NCI-H187 treated with DMSO at 0.1 percent for 48 hours (cell line): ENCODE measurements around the gene SLC39A2.
"Not testable (repeated sequence)": the region's sequence is repeated elsewhere in the genome, so short reads cannot be mapped to it uniquely, and the experiment has no call there.

Experiments
- DNase-seq: peaks from one replicate; lab custom pipeline; 2025; lab: John Stamatoyannopoulos, UW

The SLC39A2 gene, protein sequence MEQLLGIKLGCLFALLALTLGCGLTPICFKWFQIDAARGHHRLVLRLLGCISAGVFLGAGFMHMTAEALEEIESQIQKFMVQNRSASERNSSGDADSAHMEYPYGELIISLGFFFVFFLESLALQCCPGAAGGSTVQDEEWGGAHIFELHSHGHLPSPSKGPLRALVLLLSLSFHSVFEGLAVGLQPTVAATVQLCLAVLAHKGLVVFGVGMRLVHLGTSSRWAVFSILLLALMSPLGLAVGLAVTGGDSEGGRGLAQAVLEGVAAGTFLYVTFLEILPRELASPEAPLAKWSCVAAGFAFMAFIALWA

GRCh38 chr14:20998674-20999366, at the start of gene SLC39A2:
TSS of gene SLC39A2 (plus strand) at chr14:20999293. CDS start at chr14:20999447, 154 bp downstream.
- DNase-seq, result no peak

- DNase-seq, result not testable (repeated sequence)
Measured at GRCh38 chr14:20954736-20955537, 44.2 kb upstream of the SLC39A2 start, which contains the start of gene RNASE2. TSS of gene RNASE2 (plus strand) at chr14:20955487. CDS start at chr14:20955772, 285 bp downstream.

DNA sequence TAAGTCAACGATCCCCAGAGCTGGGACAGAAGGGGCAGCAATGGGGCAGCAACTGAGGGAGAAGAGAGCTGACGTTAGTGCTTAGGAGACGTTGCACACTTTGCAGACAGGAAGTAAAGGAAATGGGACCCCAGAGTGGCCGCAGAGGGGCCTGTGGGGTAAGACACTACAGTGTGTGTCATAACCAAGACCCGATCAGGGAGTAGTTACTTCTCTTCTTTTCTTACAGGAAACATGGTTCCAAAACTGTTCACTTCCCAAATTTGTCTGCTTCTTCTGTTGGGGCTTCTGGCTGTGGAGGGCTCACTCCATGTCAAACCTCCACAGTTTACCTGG, 43.6 kb upstream of the SLC39A2 start:
- not testable (repeated sequence) for DNase-seq

- no peak for DNase-seq
Measured at GRCh38 chr14:20956376-20956976, 42.6 kb upstream of the SLC39A2 start.

DNA sequence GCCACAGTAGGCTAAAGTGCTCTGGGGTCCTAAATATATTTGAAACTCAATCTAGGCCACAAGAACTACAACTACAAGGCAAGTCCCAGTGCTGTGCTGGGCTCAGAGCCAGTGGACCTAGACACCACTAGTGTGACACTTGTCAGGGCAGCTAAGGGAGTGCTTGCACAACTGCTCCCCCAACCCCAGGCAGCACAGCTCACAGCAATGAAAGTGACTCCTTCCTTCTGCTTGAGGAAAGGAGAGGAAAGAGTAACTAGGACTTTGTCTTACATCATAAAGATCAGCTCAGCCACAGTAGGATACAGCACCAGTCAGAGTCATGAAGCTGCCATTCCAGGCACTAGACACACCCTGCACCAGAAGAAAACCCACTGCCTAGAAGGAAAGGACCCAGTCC, 40.1 kb upstream of the SLC39A2 start:
- DNase-seq, result not testable (repeated sequence)

DNA sequence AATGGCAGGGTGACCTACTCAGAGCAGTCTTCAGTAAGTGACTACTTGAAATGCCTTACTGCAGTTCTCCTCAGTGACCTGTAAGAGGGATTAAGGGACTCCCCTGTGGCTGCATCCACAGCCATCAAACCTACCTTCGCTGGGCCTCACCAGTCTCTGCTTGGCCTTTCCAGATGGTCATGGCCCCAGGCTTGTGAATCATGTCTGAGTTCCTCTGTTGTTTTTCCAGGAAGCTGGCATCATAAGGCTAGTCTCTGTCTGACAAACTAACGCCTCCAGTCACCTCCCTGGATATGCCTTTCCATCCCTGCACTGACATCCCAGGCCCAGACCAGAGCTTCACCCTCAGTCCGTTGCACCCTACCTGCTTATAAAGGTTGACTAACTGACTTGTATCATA, 29.8 kb upstream of the SLC39A2 start:
- DNase-seq, result no peak

- DNase-seq, result no peak
Measured at GRCh38 chr14:20970647-20970982, 28.5 kb upstream of the SLC39A2 start.

DNA sequence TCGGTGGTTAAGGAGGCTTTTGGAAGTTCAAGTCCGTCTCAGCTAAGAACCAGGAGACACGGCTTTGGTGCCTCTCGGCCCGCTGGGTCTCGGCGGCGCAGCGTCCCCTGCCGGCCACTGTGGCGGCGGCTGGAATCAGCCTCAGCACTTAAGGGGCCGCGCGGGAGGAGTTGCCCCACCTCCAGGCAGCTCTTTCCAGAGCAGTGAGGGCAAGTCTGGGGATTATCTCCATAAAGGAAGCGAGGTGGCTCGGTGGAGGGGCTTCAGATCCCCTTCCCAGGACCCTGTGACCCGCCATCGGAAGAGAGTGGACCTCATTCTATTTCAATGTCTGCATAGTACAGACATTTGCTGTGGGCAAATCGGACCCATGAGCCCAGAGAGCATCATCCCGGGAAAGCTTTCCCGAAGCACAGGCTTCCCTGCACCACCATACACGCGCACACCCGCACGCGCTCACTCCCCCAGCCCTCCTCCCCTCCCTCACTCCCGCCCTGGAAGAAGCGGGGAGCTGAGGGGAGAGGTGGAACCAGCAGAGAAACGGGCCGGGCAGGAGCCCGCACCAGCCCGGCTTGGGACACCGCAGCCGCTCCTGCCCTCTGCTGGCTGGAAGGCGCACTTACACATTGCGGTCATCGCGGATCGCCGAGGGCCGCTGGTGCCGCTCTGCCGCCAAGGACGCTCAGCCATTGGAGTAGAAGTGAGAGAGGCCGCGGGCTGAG, 27.9 kb upstream of the SLC39A2 start:
- DNase-seq, result peak; percentile 17

DNA sequence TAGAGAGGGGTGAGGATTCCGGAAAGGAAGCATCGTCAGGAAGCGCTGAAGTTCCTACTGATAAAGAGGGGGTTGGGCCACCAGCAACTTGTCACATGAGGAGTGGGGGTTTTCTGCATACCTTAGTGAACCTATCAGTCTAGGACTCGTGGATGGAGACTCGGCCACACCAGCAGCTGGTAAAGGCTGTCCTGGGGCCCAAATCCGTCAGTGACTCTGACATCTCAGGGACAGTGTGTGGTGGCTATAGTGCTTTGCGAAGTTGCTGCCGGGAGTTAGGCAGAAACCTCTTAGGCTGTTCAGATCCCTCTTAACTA, 27.4 kb upstream of the SLC39A2 start:
- DNase-seq, result no peak

GRCh38 chr14:20973501-20973900, 25.6 kb upstream of the SLC39A2 start:
- DNase-seq, result no peak

GRCh38 chr14:20976291-20976690, 22.8 kb upstream of the SLC39A2 start:
- DNase-seq, result no peak

DNA sequence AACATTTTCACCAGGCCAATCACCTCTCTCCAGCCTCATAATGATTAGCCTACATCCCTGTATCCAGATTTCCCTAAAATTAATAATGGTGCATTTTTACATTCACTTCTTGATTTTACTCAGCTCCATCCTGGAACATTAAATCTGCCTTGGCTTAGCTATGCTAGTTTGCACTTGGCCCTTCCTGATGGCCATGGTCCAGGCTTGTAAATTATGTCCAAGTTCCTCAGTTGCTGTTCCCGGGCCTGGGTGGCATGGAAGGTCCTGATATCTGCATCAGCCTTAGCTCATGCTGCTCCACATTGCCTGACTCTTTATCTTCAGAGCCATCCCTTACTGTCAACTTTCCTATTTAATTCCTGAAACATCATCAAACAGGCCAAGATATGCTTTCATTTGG, 20.4 kb upstream of the SLC39A2 start:
- no peak for DNase-seq

GRCh38 chr14:20980906-20981305, 18.2 kb upstream of the SLC39A2 start:
- no peak for DNase-seq

DNA sequence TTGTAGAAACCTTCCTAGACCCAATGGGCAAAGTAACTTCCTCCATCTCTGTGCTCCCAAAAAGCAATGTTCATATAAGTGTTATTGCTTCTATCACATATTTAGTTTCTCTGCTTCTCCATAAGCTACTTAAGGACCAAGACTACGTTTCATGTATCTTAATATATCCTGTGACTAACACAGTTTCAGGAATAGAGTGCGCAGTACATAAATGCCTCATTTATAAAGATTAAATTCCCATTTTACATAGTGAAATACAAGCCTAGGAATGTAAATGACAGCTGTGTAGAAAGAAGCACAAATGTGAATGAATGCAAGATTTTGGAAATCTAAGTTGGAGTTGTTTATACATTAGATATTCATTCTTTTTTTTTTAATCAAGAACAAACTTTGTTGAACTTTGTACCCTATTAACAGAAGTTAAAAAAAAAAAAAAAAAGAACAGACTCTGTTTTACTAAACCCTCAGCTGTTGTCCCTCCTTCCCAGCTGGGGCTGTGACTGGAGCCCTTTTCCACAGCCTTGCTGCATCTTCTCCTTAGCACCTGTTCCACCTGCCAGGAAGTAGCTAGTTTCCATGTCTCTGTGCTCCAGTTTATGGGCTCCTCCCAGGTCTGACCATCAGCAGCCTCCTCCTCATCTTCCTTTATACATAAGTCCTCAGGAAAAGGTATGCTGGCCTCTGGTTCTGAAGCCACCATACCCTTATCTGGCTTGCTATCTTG, 16.3 kb upstream of the SLC39A2 start:
- DNase-seq, result no peak

- not testable (repeated sequence) for DNase-seq
Measured at GRCh38 chr14:20985650-20986049, 13.4 kb upstream of the SLC39A2 start.

GRCh38 chr14:20986811-20987210, 12.3 kb upstream of the SLC39A2 start:
- no peak for DNase-seq

- DNase-seq, result no peak
Measured at GRCh38 chr14:20988717-20989470, 10.2 kb upstream of the SLC39A2 start.

DNA sequence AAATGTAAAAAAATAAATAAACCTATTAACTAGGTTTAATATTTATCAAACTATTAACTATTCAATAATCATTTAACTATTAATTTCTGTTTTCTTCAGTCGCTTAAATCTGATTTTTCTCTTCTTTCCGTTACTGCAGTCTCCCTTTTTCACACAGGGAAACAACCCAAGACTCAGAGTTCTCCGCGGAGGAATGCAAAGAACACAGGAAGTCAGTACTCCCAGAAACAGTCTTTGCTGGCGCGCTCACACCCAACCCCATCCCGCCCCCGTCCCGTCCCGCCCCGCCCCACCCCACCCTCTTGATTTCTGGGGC, 9.7 kb upstream of the SLC39A2 start:
- DNase-seq, result no peak

GRCh38 chr14:20989787-20990600, 9.1 kb upstream of the SLC39A2 start, which contains the start of gene METTL17:
TSS of gene METTL17 (plus strand) at chr14:20989980. CDS start at chr14:20990003, 23 bp downstream.
- peak; percentile 91 for DNase-seq

DNA sequence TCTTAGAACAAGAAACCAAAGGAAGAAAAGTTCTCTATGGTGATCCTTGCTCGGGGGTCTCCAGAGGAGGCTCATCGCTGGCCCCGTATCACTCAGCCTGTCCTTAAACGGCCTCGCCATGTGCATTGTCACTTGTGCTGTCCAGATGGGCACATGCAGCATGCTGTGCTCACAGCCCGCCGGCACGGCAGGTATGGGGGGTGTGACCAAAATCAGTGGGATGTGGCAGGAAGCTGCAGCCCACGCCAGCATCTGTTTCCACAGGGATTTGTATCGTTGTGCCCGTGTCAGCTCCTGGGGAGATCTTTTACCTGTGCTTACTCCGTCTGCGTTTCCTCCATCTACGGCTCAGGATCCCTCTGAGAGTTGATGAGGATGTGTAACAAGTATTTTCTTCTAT, 2.6 kb upstream of the SLC39A2 start:
- no peak for DNase-seq
